Fibroblast of mammary gland (primary cell): Measurements from ENCODE around the gene DNAJC8.

Source experiments
- DNase-seq: peaks from one replicate; pipeline ENCODE4 v3.0.0-alpha.2; 2010; ENCODE audit warnings: low read depth
- H3K4me3 ChIP-seq: 2 replicates; pipeline ENCODE4 v1.5.1; 2011; ENCODE audit warnings: low read depth, mild to moderate bottlenecking, low read length, moderate library complexity; ENCODE audit not compliant: control insufficient read depth
- CTCF ChIP-seq: conservative IDR thresholded peaks from 2 replicates; pipeline ENCODE4 v1.5.1; 2011; ENCODE audit warnings: low read depth, low read length, inconsistent platforms; ENCODE audit not compliant: control insufficient read depth, insufficient read depth

The DNAJC8 gene

GRCh38 chr1:28155628-28156027 lies 77.2 kb downstream of the DNAJC8 start:
- no peak overlapping the region for H3K4me3 ChIP-seq
- no peak for TF ChIP-seq CTCF
- no peak for DNase-seq

GRCh38 chr1:28154078-28154594 lies 78.7 kb downstream of the DNAJC8 start:
- no peak overlapping the region for H3K4me3 ChIP-seq
- no peak for TF ChIP-seq CTCF
- no peak for DNase-seq
